Activated CD8-positive, alpha-beta memory T cell treated with anti-CD3 and anti-CD28 coated beads, Interleukin-2, amount 50 U/mL, for 48 hours (primary cell): ENCODE data around the gene SPTBN5.

Experiments
- DNase-seq: peaks from one replicate; pipeline ENCODE4 v3.0.0-alpha.2; 2020

The SPTBN5 gene

DNA sequence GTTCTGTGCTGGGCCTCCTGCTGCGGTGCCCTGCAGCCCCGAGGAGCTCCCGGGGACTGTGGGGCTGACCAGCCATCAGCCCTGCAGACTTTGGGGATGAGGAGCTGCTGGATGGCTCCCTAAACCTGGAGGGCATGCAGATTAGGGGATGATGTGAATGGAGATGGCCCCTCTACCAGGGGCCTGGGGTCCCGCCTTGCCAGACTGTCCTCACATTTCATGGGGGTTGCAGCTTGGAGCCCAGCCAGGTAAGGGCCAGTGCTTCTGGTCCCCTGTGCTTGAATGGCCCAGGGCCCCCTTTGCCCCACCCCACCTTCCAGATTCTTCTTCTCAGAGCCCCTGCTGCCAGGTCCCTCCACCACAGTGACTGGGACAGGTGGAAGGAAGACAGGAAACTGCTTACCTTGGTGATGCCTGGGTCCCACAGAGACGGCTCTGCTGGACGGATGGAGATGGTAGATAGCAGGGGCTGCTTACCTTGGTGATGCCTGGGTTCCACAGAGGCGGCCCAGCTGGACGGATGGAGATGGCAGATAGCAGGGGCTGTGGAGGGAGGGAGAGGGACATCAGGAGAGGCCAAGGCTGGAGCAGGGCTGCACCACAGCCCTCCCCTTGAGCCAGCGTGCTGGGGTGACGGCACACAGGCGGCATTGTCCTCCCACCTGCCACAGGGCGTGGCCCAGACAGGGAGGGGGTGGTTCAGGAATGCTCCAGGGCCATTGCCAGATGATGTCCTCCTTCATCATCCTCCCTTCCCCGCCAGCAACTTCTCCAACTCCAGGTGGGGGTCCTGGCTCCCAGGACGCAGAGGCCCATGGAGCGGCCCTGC is at the start of gene SPTBN5:
SPTBN5 (minus strand) TSS at position 632 of the 829 bp plus-strand sequence; CDS start at position 76, 556 bp downstream.
- DNase-seq: no peak

DNA sequence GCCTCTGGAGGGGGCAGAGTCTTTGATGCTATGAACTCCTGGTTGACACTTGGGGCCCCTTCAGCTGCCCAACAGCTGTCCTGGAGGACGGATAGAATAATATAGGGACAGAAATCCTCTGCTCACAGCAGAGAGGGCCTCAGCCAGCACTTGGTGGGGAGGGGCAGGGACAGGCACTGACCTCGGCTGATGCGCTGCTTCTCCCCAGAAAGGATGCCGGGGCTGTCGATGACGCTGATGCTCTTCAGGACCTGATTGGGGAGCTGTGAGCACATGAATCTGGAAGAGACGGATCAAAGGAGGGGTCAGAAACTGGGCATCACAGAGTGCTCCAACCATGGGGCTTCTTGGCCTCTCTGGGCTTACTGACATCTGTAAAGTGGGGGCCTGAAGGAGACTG is 49.0 kb upstream of the SPTBN5 start:
- peak; percentile 36 for DNase-seq

DNA sequence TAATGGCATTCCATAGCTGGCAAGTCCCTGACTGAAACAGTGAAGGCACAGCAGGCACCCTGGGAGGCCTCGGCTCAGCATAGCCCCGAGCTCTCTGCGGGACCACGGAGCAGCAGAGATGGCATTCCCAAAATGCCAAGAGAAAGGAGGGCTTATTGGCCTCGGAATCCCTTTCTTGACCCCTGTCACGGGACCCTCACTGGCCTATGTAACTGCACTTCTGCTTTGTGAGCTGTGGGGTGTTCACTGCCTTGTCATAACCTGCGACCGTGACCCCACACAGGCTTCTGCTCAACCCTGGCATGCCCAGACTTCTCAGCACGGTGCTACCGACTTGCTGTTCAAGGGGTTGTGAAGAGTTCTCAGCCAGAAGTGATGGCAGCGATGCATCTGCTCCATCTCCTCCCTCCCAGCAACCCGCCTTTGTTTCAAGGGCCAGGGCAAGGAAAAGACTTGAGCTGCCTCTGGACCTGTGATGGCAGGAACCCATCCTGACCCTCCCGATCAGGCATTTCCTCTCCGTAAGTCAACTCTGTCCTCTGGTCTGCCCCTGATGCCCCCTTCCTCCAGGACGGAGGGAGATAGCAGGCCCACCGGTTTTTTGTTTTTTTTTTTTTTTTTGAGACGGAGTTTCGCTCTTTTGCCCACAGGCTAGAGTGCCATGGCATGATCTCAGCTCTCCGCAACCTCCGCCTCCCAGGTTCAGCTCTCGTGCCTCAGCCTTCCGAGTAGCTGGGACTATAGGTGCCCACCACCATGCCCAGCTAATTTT is 48.0 kb upstream of the SPTBN5 start:
- DNase-seq: no peak

DNA sequence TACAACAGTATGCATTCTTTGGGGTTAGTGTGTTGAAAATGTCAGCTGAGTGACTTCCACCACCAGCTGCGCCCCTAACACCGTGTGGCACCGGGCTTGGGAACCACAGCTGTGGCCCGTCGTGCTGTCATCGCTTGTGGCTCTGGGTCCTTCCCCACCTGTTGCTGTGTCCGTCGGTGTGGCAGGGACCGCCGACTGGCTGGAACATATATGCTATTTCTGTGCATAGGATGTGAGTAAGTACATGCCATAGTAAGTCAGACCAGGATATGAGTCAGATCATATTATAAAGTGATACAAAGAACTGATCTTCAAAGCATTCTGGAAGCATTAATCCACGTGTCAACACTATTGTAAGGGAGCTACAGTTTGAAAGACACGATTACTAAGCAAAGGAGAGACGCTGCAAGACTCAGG is 46.6 kb upstream of the SPTBN5 start:
- peak; percentile 79 for DNase-seq

DNA sequence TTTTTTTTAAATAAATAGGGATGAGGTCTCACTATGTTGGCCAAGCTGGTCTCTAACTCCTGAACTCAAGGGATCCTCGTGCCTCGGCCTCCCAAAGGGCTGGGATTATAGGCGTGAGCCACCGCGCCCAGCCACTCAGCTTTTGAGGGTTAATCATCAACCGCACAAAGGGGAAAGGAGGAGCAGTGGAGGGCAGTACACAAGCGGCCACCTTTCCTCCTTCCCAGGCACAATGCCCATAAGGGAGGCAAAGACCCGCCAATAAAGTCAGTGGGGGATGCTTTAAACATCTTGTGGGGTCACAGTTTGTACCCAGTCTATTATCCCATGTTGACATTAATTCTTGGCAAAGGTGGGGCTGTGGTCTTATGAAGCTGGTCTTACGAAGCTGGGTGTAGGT is 46.1 kb upstream of the SPTBN5 start:
- no peak for DNase-seq

DNA sequence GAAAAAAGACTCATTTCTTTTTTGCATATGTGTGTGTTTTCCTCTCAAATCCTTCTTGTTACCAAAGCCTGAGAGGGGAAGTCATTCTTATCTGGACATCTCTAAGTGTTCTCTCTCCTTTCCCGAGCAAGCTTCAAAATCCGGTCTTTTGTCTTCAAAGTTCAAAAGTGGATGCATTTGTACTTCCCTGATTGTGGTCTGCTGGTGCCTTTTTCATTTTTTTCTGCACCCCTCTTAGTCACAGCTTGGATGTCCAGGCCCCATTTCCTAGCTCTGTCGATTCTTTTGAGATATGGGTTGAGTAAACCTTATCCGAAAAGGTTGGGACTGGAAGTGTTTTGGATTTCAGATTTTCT is 43.7 kb upstream of the SPTBN5 start:
- no peak for DNase-seq

DNA sequence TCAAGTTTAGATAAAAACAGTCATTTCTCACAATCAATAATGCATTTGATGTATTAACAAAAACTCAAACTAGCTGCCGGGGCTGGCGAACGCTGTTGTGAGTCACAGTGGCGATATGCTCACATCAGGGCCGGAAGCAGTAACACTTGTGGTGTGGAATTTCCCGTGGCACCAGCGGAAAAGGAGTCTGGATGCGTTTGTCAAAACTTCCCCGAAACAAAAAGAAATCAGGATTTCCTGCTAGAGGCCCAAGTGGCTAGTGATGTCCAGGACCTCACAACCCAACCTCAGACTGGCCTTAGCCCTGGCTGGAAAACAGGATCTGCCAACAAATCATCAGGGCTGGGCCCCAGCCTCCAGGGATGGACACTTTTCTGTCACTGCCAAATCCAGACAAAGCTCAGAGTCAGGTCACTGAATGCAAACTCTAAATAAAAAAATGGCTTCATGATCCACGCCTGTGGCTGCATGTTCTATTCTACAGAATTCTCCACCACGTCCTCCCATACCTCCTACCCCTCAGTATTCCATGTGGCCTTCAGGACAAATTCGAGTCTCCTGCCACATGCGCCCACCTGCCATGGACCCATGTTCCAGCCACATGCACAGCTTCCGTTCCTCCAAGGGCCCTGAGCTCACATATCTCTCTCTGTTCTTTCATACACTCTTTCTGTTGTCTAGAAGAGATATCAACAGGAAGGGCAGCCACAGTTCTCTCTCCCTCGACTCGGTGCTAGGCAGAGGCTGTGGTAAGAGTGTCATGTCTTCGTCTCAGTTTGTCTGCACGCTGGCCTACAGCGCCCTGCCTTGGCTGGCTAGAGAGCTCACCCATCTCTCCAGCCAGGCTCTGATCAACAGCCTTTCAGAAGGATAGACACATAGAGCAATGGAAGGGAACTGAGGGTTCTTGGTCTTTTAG is 43.1 kb upstream of the SPTBN5 start:
- DNase-seq: peak; percentile 80

DNA sequence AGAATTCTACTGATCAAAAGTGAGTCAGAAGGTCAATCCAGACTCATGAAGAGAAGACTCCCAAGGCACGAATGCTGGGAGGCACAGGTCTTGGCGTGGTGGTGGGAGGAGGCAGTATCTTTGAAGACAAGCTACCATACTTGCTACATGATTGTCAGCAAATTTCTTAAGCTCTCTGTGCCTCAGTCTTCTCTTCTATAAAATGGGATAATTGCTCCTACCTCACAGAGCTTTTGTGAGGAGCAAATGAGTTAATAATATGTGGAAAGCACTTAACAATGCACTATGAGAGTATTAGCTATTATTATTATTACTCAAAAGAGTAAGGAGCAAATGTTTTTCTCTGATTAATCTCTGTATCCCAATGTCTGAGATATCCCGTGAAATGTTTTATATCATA is 42.3 kb upstream of the SPTBN5 start:
- no peak for DNase-seq

DNA sequence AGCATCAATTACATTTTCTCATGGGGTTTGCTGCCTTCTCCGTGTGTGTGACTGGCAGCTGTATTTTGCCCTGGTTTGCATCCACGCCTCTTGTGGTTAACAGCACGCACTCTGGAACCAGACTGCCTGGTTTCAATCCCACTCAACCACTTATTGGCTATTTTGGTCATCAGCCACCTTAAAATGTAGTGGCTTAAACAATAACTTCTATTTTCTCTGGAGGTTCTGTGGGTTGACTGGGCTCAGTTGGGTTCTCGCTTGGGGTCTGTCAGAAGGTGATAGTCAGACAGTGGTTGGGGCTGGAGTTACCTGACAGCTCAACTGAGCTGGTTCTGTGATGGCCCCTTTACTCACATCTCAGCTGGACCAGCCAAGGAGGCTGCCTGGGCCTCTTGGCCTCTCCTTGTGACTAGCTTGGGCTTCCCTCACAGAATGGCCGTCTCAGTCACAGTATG is 41.7 kb upstream of the SPTBN5 start:
- DNase-seq: peak; percentile 69

DNA sequence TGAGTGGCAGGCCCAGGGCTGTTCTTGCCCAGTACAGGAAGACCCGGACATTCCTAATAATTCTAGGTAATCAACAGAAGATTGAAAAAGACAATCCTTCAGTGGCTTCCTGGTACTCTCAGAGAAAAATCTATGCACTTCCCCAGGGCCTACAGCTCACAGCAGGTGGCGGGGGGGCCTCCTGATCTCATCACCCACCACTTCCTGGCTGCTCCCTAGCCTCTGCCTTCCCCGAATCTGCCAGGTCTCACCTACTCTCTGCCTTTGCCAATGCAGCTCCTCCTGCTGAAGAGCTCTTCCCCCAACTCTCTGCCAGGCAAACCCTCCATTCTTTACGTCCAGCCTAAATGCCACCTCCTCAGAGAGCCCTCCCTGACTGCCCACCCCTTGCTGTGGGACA is 41.0 kb upstream of the SPTBN5 start:
- peak; percentile 80 for DNase-seq

DNA sequence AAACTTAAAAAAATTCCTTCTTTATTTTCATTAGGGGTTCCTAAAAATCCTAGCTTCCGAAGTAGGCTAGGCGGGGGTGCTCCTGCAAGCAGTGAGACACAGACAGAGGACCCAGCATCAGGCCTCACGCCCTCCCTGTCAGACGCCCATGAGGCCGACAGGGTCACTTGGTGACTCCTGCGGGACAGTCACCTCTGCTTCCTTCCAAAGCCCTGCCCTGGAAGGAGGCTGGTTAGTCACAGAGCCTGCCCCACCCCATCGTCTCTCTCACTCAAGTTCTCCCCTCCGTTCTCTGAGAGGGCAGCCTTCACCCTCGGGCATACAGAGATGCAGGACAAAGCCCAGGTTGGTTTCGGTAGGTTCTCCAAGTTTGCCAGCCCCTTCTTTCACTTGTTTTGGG is 39.9 kb upstream of the SPTBN5 start:
- no peak for DNase-seq

DNA sequence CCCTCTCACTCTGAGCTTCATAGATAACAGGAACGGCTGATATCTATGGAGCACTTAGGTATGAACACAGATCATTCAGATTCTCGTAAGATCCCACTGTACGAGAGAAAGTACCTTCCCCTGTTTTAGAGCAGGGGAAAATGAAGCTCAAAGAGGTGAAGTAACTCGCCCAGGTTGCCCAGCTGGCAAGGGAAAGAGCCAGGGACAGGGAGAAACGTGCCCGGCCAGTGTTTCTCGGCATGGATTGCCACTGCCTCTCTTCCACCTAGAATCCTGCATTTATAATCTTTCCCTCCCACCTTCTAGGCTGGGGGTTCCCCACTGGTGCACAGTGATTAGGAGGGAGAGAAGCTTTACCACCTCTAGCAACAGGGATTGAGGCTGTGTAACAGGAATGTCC is 39.5 kb upstream of the SPTBN5 start:
- no peak for DNase-seq

DNA sequence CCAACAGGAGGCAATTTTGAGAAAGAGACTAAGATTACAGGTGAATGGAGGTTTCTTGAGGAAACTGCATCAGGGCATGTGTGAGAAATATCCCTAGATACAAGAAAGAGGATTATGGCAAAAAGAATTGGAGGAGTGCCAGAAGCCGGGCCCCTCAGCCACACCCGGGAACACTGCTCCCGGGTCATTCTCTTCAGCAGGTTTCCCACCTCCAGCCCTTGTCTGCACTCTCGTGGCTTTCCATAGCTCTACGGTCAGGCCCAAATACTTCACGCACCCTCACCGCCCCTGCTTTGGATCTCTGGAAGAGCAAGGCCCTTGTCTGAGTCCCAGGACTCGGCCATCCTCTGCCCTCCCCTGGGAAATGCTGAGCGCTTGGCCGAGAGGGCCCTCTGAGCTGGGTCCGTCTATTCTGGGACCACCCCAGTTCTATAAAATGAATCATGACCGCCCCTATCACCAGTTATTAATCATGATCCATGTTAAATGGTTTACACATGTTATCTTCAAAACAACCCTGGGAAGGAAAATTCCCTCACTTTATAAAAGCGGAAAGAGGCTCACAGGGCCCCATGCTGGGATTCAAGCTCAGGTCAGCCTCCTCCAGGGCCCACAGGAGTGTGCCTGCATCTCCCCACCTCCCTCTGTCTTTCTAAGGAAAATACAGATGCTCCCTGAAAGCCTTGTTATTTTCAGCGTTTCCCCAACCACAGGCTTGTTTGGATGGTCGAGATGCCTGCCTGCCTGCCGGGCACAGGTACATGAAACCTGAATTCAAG is 38.8 kb upstream of the SPTBN5 start:
- no peak for DNase-seq

DNA sequence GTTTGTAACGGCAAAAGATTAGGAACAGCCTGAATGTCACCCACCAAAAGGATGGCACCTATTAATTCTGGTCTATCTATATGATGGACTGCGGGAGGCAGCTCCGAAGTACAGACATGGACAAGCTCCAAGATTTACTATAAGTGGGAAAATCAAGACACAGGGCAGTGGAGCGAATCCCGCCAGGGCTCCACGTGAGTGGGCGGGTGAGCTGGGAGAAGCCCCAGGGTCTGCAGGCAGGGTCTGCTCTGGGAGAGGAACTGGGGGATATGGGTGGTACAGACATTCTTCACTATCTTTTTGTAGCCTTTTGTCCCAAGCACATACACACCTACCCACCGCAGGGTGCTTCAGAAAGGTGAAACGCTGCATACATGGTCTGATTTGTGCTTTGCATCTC is 38.2 kb upstream of the SPTBN5 start:
- no peak for DNase-seq

DNA sequence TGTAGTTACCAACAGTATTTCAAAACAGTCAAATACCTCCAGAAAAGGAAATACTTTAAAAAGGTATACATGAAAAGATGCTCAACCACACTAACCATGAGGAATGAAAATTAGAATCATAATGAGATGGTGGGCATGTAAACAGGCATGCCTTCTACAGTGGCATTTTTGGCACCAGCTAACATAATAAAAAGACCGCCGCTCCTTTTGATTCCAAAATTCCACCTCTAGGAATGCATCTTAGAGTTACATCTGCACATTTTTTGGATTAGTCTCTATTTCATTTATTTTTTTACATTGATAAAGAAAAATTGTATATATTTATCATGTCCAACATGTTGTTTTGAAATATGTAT is 37.0 kb upstream of the SPTBN5 start:
- no peak for DNase-seq

DNA sequence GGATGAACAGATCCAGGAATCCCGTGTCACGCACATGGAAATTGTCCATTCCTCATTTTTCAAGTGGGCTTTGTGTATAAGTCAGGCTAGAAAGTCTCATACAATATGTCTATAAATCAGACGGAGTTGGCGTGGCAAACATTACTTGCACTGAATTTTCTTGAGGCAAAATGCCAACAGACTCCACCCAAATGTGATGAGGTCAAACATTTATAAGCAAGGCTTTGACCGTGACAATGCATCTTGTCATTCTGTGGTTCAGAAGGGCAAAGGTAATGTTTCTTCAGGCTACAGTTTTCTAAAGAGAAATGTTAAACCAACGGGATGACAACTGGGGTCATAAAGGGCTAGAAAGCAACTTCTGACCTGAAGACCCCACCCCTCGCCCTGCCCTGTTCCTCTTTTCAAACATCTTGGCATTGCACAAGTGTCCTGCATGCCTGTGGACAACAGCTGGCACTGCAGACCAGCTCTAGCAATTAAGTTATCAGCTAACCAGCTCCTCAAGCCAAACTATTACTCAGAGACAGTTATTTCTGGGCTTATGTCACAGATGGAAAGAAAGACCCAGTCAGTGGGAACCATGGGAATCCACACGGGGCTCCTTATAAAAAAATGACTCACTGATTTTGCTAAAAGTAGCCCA is 36.5 kb upstream of the SPTBN5 start:
- no peak for DNase-seq

DNA sequence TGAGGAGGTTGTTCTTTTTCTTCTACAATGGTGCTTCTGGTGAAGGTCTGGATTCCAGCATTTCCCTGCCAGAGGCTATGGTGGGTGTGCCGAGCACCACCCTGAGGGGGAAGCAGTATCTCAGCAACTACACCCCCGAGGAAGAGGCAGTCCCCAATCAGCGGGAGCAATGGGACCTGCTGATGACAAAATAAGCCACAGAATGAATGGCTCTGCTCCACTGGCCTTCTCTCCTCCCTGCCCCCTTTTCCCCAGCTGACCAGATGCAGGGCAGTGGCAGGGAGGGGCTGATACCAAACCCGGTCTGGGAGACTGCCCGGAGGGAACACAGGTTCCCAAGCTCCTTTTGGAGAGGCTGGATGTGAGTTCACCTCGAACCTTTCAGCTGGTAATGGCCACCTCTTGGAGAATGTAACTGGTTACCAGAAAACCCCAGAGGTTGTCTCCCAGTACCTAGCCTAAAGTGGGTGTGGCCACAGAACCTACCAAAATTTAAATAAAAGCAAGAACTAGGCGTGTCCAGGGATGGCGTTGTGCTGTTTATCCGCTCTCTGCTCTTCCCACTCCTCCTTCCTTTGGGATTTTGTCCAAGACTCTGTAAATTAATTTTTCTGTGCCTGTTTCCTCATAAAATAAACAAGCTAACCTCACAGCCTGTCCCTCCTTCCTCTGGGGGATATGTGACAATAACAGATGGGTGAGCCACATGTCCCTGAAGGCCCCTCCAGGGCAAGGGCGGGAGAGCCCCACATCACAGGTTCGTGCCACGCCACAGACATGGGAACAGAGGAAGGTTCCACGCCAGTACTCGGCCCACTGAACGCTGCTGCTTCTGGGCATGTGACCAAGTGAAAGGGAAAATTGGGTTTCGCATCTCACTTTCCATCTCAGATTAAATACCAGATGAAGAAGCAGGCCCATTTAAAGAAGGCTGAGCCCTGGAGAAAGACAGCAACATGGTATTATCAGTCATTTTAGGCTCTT is 35.1 kb upstream of the SPTBN5 start:
- no peak for DNase-seq

DNA sequence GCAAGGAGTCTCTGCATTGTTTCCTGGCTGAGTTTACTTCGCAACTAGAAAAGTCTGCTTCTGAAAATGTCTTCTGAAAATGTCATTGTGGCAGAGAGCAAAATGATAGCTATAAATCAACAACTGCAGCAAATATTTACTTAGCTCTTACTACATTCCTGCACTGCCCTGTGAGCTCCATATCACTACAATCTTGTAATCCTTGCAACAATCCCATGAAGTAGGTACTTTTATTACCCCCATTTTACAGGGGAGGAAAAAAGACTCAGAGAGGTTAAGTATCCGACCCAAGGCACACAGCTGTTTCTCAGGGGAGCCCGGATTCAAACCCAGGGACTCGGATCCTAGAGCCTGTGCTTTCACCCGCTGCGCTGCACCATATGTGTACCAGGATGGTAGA is 34.2 kb upstream of the SPTBN5 start:
- DNase-seq: no peak

DNA sequence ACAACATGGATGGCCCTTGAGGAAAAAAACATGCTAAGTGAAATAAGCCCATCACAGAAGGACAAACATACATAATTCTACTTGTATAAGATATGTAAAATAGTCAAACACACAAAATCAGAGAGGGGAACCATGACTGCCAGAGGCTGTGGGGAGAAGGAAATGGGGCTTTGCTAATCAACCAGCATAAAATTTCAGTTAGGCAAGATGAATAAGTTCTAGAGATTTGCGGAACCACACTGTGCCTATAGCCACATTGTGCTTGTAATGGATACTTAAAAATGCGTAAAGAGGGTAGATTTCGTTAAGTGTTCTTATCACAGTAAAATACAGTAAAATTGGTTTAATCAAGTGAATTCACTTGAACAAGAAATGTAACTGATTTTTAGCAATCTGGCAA is 33.7 kb upstream of the SPTBN5 start:
- DNase-seq: no peak

DNA sequence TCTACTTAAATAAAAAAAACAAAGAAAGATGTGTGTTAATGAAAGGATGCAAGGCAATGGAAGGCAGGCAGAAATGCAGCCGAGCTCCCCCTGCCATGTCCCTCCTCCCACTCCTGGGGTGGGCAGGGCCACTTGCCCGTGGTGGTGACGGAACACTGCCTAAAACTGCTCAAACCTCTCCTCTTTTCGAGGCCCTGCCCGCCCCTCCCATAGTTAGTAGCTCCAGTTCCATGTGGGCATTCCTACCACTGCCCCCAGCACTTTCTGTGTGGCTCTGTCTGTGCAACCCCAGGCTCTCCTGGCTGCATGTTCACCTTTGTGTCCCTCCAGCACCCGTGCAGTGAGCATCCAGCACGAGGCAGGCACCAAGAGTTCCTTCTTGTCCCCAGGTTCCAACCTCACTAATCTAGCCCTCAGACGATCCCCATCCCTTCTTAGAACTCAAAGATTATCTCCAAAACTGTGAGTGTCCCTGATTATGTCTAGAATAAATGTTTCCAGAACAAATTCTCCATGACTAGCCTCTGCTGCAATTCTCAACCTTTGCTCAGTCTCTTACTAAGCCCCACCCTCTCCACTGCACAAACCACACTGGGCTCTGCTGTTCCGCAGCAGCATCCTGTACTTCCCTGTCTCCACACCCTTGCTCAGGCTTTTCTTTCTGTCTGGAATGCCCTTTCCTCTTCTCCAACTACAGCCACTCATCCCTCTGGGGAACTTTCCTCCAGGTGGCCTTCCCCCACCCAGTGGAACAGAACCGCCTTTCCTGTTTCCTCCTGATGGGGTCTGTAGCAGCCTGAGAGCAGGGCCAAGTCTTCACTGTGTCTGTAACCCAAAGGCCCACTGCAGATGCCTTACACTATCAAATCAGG is 32.6 kb upstream of the SPTBN5 start:
- no peak for DNase-seq
